G401 (cell line): Measurements from ENCODE around the gene CD82. TPM values are rescaled to one million over a fixed set of nuclear protein-coding genes. Genes with fewer than 3 reads are reported as not detected.
"Not testable (repeated sequence)": the region's sequence is repeated elsewhere in the genome, so short reads cannot be mapped to it uniquely, and the experiment has no call there.

ENCODE experiments used
- DNase-seq: peaks from one replicate; pipeline ENCODE4 v3.0.0-alpha.2; 2015; ENCODE audit warnings: low spot score
- in situ Hi-C: cut with HindIII; loops from 2 replicates; pipeline ENCODE4 v1.10.0; 2016; ENCODE audit warnings: low sequenced_read_pairs, mixed read lengths
- total RNA-seq: library from RNA; depleted of rRNA; stranded (reverse); fragments of >200 nt; shearing (Covaris generic); gene quantifications from 2 replicates; pipeline ENCODE4 v1.2.3, GENCODE V29; 2014; rRNA removed

The CD82 gene
- total RNA-seq, 1 experiment from 2014 or later = 16.1 TPM

- DNase-seq = no peak
- in situ Hi-C loops = no loop called here
Observed at GRCh38 chr11:44638032-44638431, 72.6 kb downstream of the CD82 start.

- DNase-seq = no peak
- in situ Hi-C loops = no loop called here
Observed at GRCh38 chr11:44643217-44643616, 77.8 kb downstream of the CD82 start.

GRCh38 chr11:44645827-44646226, 80.4 kb downstream of the CD82 start:
- in situ Hi-C loops = no loop called here
- no peak for DNase-seq

GRCh38 chr11:44647255-44647955, 81.9 kb downstream of the CD82 start:
- in situ Hi-C loops, DNase-seq: not testable (repeated sequence)

- in situ Hi-C loops = no loop called here
- DNase-seq = no peak
Observed at GRCh38 chr11:44648109-44648508, 82.6 kb downstream of the CD82 start.

- in situ Hi-C loops = no loop called here
- no peak for DNase-seq
Observed at GRCh38 chr11:44651535-44652155, 86.2 kb downstream of the CD82 start.

- in situ Hi-C loops = no loop called here
- DNase-seq = no peak
Observed at GRCh38 chr11:44652901-44653644, 87.6 kb downstream of the CD82 start.

GRCh38 chr11:44654057-44654456, 88.6 kb downstream of the CD82 start:
- in situ Hi-C loops = no loop called here
- DNase-seq = no peak

- no peak for DNase-seq
- in situ Hi-C loops = no loop called here
Observed at GRCh38 chr11:44654596-44654995, 89.1 kb downstream of the CD82 start.

GRCh38 chr11:44657836-44658505, 92.5 kb downstream of the CD82 start:
- in situ Hi-C loops = no loop called here
- peak; percentile 65 for DNase-seq

- DNase-seq = no peak
Observed at GRCh38 chr11:44658506-44658850, 93.0 kb downstream of the CD82 start.

GRCh38 chr11:44659641-44660040, 94.2 kb downstream of the CD82 start:
- in situ Hi-C loops = no loop called here
- peak; percentile 56 for DNase-seq

More at GRCh38 chr11:44658506-44658850, 93.0 kb downstream of the CD82 start:
- in situ Hi-C loops = no loop called here

GRCh38 chr11:44660535-44660934, 95.1 kb downstream of the CD82 start:
- DNase-seq, in situ Hi-C loops: not testable (repeated sequence)

- DNase-seq = no peak
- in situ Hi-C loops = no loop called here
Observed at GRCh38 chr11:44661311-44661717, 95.9 kb downstream of the CD82 start.

Other genes starting within 250 kb of the CD82 start
- 11.6 and 13.3 TPM in 2 replicates for gene TSPAN18, start 161.3 kb downstream of the CD82 start, total RNA-seq